Lung (tissue), 12 donors: ENCODE measurements around the gene NKIRAS1. TPM values are rescaled to one million over a fixed set of nuclear protein-coding genes. Genes with fewer than 3 reads are reported as not detected.

Source experiments
- ATAC-seq: fragments of 200-7000 bp; cut with Tn5 transposase; one replicate; pipeline ENCODE4 v1.9.1; 2020; ENCODE audit warnings: moderate number of reproducible peaks; ENCODE audit not compliant: insufficient read depth, low FRiP score
- DNase-seq, 3 donors: peaks; one replicate each; pipeline ENCODE4 v3.0.0-alpha.2; 2013 to 2017
- H3K27ac ChIP-seq, 2 donors: one replicate each; pipeline ENCODE4 v1.5.1; 2013; ENCODE audit warnings: mild to moderate bottlenecking in 2 of 2, moderate library complexity in 2 of 2, control low read depth in 1 of 2, inconsistent platforms in 1 of 2, low read depth in 1 of 2, low read length in 1 of 2
- H3K27me3 ChIP-seq, 3 donors: one replicate each; pipeline ENCODE4 v1.5.1; 2013; ENCODE audit warnings: low read length in 2 of 3; ENCODE audit not compliant: control insufficient read depth in 3 of 3, insufficient read depth in 3 of 3
- H3K36me3 ChIP-seq, 4 donors: one replicate each; pipeline ENCODE4 v1.5.1; 2013; ENCODE audit warnings: low read length in 4 of 4, mild to moderate bottlenecking in 1 of 4, moderate library complexity in 1 of 4; ENCODE audit not compliant: control insufficient read depth in 4 of 4, insufficient read depth in 4 of 4
- H3K4me1 ChIP-seq, 5 donors: one replicate each; pipeline ENCODE4 v1.5.1; 2013; ENCODE audit warnings: low read length in 5 of 5, mild to moderate bottlenecking in 2 of 5, moderate library complexity in 1 of 5; ENCODE audit not compliant: control insufficient read depth in 5 of 5, insufficient read depth in 5 of 5
- H3K4me3 ChIP-seq: one replicate; pipeline ENCODE4 v1.5.1; 2013; ENCODE audit warnings: mild to moderate bottlenecking, control low read depth, moderate library complexity
- H3K9ac ChIP-seq, 2 donors: one replicate each; pipeline ENCODE4 v1.5.1; 2013; ENCODE audit warnings: low read length in 2 of 2, control low read depth in 1 of 2; ENCODE audit not compliant: insufficient read depth in 1 of 2
- H3K9me3 ChIP-seq, 4 donors: one replicate each; pipeline ENCODE4 v1.5.1; 2013; ENCODE audit warnings: low read length in 3 of 4, mild to moderate bottlenecking in 1 of 4, moderate library complexity in 1 of 4; ENCODE audit not compliant: control insufficient read depth in 4 of 4, insufficient read depth in 3 of 4
- WGBS, 2 donors: extraction: QIAGEN DNeasy Blood & Tissue Kit; methylation state at CpG; one replicate each; pipeline ENCODE4 v1.1.7; 2013; 5-methylcytosine and 5-hydroxymethylcytosine counted together
- polyA plus RNA-seq, 2 donors: library from polyadenylated mRNA; stranded (reverse); fragments of 200-250 nt; gene quantifications; one replicate each; pipeline ENCODE4 v1.2.1, GENCODE V29; 2013
- total RNA-seq, 2 donors: library from RNA; depleted of rRNA in 1 of 2; stranded (reverse); fragments of >200 nt in 1 of 2; gene quantifications; one replicate each; pipeline ENCODE4 v1.2.1, GENCODE V29; 2014 to 2021
- TF ChIP-seq, protein P1 (sequence below): IDR thresholded peaks from 2 replicates; pipeline ENCODE4 v1.5.1; 2012; ENCODE audit warnings: mild to moderate bottlenecking; ENCODE audit errors: control extremely low read depth, extremely low read depth
- donor health status: control.
- donor health status: control.
- donor health status: Bipolar disorder and iron deficiency.
- donor health status: healthy.
- donor health status: DM: yes; HTN: yes; CAD: no.

Gene NKIRAS1
- total and polyA plus RNA-seq, 4 donors, result 6.7 to 17.1 (median 9.1) TPM

DNA sequence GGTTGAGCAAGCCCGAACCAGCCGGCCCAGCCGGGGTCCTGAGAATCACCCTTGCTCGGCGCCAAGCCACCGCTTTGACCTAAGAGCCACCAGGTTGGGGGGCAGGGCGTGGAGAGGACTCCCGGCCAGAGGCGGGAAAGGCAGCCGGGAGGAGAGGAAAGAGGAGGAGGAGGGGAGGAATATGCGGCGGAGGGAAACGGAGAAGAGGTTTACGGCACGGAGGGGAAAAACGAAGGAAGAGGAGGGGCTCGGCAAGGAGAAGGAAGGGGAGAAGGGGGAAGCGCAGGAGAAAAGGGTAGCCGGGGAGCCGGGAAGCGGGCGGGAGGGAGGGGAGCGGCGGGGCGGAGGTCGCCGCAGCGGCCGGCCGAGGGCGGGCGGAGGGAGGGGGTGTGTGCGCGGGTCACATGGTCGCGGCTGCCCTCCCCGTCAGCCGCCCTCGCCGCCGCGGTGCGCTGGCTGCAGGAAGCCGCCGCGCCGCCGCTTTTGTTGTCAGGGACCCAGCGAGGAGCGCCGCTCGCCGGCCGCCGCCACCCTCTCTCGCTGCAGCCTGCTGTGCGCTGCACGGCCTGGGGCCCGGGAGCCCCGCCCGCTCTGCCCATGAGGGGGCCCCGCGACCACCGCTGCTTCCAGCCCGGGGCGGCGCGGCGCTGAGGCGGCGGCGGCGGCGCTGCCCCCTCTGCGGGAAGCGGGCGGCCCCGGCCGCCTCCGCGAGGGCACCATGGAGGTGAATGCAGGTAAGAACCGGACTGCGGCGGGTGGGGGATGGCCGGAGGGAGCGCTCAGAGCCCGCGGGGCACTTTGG, 28.3 kb upstream of the NKIRAS1 start, which contains the start of gene NR1D2:
Gene NR1D2, plus strand, starts transcription at position 426 of the 802 bp plus-strand sequence. Its CDS starts 293 bp downstream, at position 719.
- Histone ChIP-seq H3K9ac (peak within 1 kb of the TSS; percentile 75 to 94), H3K4me1 (peaks cover 0 to 30% (median 14%) of the 10 kb centered on the region in 5 donors), H3K4me3 (peak within 1 kb of the TSS; percentile 84), H3K36me3 (no peaks in the 10 kb centered on the region), H3K9me3 (no peaks in the 10 kb centered on the region), H3K27me3 (no peaks in the 10 kb centered on the region), H3K27ac (peak within 1 kb of the TSS; percentile 94 to 98)
- ATAC-seq, result peak; percentile 66
- TF ChIP-seq, protein P1, sequence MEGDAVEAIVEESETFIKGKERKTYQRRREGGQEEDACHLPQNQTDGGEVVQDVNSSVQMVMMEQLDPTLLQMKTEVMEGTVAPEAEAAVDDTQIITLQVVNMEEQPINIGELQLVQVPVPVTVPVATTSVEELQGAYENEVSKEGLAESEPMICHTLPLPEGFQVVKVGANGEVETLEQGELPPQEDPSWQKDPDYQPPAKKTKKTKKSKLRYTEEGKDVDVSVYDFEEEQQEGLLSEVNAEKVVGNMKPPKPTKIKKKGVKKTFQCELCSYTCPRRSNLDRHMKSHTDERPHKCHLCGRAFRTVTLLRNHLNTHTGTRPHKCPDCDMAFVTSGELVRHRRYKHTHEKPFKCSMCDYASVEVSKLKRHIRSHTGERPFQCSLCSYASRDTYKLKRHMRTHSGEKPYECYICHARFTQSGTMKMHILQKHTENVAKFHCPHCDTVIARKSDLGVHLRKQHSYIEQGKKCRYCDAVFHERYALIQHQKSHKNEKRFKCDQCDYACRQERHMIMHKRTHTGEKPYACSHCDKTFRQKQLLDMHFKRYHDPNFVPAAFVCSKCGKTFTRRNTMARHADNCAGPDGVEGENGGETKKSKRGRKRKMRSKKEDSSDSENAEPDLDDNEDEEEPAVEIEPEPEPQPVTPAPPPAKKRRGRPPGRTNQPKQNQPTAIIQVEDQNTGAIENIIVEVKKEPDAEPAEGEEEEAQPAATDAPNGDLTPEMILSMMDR, result no peak
- 1% methylated on average over 38 to 87 of the region's 88 CpGs for WGBS, 2 donors
- peak; percentile 84 to 94 (median 91) for DNase-seq

DNA sequence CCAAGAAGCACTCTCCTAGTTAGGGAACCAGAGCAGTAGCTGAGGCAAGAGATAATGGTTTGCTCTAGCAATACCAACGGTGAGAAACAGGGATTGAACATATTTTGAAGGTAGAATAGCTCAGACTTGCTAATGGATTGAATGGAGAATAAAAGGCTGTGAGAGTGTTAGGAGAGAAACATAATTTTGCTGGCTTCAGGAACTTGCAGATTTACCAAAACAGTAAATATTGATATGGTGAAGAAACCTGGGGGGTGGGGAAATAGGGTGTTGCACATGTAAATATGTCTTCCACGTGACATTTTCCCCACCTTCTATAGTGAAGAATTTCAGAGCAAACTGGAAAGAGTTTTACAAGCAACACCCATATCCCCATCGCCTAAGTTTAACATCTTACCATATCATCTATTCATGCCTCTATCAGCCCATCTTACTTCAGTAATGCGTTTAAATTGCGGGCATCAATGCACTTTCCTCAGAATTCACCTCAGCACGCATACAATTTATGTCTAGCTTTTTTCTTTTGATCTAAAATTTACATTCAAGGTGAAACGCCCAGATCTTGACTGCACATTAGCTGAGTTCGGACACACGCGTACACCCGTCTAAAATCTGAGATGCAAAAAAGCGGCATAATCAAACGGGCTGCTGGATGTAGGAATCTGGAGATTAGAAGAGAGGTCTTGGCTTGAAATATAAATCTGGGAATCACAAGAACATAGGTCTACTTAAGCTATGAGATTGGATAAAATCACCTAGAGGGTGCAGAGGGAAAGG, 27.4 kb upstream of the NKIRAS1 start:
- peaks cover 0 to 25% (median 14%) of the 10 kb centered on the region in 5 donors for H3K4me1 ChIP-seq
- H3K27me3 ChIP-seq, result no peaks in the 10 kb centered on the region
- WGBS, 2 donors, result 13 to 14% methylated on average over 13 of the region's 13 CpGs
- DNase-seq, result peak in 2 of 3 donors; percentile 50 to 60
- no peak for ATAC-seq
- H3K9me3 ChIP-seq, result no peaks in the 10 kb centered on the region
- H3K27ac ChIP-seq, result no peak overlapping the region
- H3K36me3 ChIP-seq, result no peaks in the 10 kb centered on the region
- H3K4me3 ChIP-seq, result no peak overlapping the region
- TF ChIP-seq, protein P1, result no peak
- H3K9ac ChIP-seq, result peak overlapping the region in 1 of 2 donors; percentile 69

DNA sequence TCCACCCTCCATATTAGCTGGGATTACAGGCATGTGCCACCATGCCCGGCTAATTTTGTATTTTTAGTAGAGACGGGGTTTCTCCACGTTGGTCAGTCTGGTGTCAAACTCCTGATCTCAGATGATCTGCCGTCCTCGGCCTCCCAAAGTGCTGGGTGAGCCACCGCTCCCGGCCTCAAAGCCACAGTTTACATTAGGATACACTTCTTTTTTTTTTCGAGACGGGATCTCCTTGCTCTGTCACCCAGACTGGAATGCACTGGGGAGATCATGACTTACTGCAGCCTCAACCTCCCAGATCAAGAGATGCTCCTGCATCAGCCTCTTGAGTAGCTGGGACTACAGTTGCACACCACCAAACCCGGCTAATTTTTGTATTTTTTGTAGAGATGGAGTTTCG, 25.8 kb upstream of the NKIRAS1 start:
- no peak for ATAC-seq
- 94% methylated on average over 11 of the region's 11 CpGs for WGBS, 2 donors
- H3K9me3 ChIP-seq, result peaks cover 0 to 3% (median 1%) of the 10 kb centered on the region in 4 donors

More for the DNA sequence above, 25.8 kb upstream of the NKIRAS1 start:
- H3K4me1 ChIP-seq, result peaks cover 0 to 24% (median 6%) of the 10 kb centered on the region in 5 donors
- H3K27ac ChIP-seq, result no peak overlapping the region
- TF ChIP-seq, protein P1, result no peak
- H3K4me3 ChIP-seq, result no peak overlapping the region
- no peak for DNase-seq
- no peaks in the 10 kb centered on the region for H3K36me3 ChIP-seq
- no peak overlapping the region for H3K9ac ChIP-seq
- no peaks in the 10 kb centered on the region for H3K27me3 ChIP-seq
